ENCODE measurements around the gene PPM1H.

- TF ChIP-seq CTCF (conservative IDR thresholded peaks at IDR 0.05) (no peak), ZFX (IDR thresholded peaks at IDR 0.05) (no peak)
Measured at GRCh38 chr12:62709311-62709710, 225.6 kb downstream of the PPM1H start.

Measured in C4-2B (cell line).